ENCODE measurements around the gene PLXNA2.

GRCh38 chr1:208058267-208058666 lies 185.9 kb downstream of the PLXNA2 start:
- TF ChIP-seq EZH2phosphoT487 (IDR thresholded peaks at IDR 0.05; ENCODE audit: insufficient read depth, low read depth), result no peak
- no peak for TF ChIP-seq EZH2 (IDR thresholded peaks at IDR 0.05; ENCODE audit: insufficient read depth, poor library complexity, severe bottlenecking)
